ENCODE data around the gene RPL5.

- TF ChIP-seq CTCF (IDR thresholded peaks at IDR 0.05) (no peak), POLR2A (IDR thresholded peaks at IDR 0.05) (no peak)
These were observed 45.5 kb upstream of the RPL5 start for GRCh38 chr1:92786111-92786901.

Data from right lobe of liver (tissue), 4 donors.